Activated CD8-positive, alpha-beta T cell treated with anti-CD3 and anti-CD28 coated beads for 36 hours (primary cell): ENCODE data around the gene ATP2A1. TPM values are rescaled to one million over a fixed set of nuclear protein-coding genes. Genes with fewer than 3 reads are reported as not detected.
"Not testable (repeated sequence)": the region's sequence is repeated elsewhere in the genome, so short reads cannot be mapped to it uniquely, and the experiment has no call there.

Experiments
- ATAC-seq: fragments of 200-7000 bp; cut with Tn5 transposase; one replicate; pipeline ENCODE4 v1.10.0; 2021; ENCODE audit warnings: mild to moderate bottlenecking, moderate library complexity
- CTCF ChIA-PET: fragments of 350-600 bp; sonication (Branson Sonifier 250); formaldehyde crosslinking; loops from one replicate; lab custom pipeline; 2021; ENCODE audit warnings: antibody characterized with exemption; lab: Charles Lee
- POLR2A ChIA-PET: fragments of 350-600 bp; sonication (Branson Sonifier 250); formaldehyde crosslinking; loops from one replicate; lab custom pipeline; 2021; ENCODE audit warnings: antibody characterized with exemption; lab: Charles Lee
- DNase-seq: peaks from one replicate; pipeline ENCODE4 v3.0.0-alpha.2; 2020
- H3K27ac Mint-ChIP-seq: one replicate; pipeline ENCODE4 v1.8.0; 2021; ENCODE audit warnings: mild to moderate bottlenecking, mixed read lengths
- H3K27me3 Mint-ChIP-seq: one replicate; pipeline ENCODE4 v1.8.0; 2021; ENCODE audit warnings: mixed read lengths
- H3K36me3 Mint-ChIP-seq: one replicate; pipeline ENCODE4 v1.8.0; 2021; ENCODE audit warnings: low read depth, mixed read lengths
- H3K4me1 Mint-ChIP-seq: one replicate; pipeline ENCODE4 v1.8.0; 2021; ENCODE audit warnings: low read depth, mixed read lengths
- H3K4me3 Mint-ChIP-seq: one replicate; pipeline ENCODE4 v1.8.0; 2021; ENCODE audit warnings: mild to moderate bottlenecking, moderate library complexity, mixed read lengths
- H3K9me3 Mint-ChIP-seq: one replicate; pipeline ENCODE4 v1.8.0; 2021; ENCODE audit warnings: mixed read lengths
- intact Hi-C: fragments of 100-400 bp; cut with micrococcal nuclease; formaldehyde crosslinking; loops from one replicate; pipeline ENCODE4 v1.10.0; 2022
- total RNA-seq, 2 experiments: library from RNA; stranded (reverse); gene quantifications; one replicate each; pipeline ENCODE4 v1.2.3, GENCODE V29; 2021
- TF ChIP-seq, protein P1 (sequence below): fragments of 200-600 bp; IDR thresholded peaks from one replicate; pipeline ENCODE4 v1.8.0; 2022; ENCODE audit warnings: antibody characterized with exemption, mild to moderate bottlenecking

The ATP2A1 gene
- total RNA-seq, 2 experiments from 2014 or later, result 2.1 to 2.5 TPM

DNA sequence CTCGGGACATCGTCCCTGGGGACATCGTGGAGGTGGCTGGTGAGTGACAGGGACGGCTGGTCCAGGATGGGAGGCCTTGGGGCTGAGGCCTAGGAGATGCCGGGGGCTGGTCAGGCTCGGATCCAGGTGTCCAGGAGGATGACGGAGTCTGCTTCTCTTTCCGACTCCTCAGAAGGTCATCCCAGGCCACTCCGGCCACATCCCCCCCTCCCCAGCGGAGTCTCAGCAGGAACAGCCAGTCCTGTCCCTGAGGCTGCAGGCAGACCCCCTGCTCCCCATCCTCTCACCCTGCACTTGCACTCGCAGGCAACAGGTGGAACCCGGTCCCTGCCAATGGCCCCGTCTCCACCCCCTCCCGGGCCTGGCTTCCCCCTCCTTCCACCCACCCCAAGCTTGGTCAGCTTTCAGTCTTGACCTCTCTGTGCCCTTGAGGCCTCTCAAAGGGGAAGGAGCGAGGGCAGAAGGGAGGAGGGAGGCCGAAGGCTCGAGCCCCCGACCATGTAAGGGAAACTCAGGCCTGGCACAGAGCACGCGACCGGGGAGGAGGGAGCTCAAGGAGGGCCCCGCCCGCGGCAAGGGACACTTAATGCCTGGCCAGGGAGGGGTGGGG is 4.4 kb downstream of the ATP2A1 start:
- ChIA-PET CTCF (no interaction called here), POLR2A (no interaction called here)
- no peak for ATAC-seq
- Mint-ChIP-seq H3K9me3 (no peaks in the 10 kb centered on the region), H3K36me3 (no peaks in the 10 kb centered on the region), H3K27ac (no peak overlapping the region), H3K4me1 (peaks cover 18% of the 10 kb centered on the region), H3K4me3 (no peak overlapping the region), H3K27me3 (peaks cover 10% of the 10 kb centered on the region)
- DNase-seq, result no peak
- intact Hi-C loops, result no loop called here
- TF ChIP-seq, protein P1, sequence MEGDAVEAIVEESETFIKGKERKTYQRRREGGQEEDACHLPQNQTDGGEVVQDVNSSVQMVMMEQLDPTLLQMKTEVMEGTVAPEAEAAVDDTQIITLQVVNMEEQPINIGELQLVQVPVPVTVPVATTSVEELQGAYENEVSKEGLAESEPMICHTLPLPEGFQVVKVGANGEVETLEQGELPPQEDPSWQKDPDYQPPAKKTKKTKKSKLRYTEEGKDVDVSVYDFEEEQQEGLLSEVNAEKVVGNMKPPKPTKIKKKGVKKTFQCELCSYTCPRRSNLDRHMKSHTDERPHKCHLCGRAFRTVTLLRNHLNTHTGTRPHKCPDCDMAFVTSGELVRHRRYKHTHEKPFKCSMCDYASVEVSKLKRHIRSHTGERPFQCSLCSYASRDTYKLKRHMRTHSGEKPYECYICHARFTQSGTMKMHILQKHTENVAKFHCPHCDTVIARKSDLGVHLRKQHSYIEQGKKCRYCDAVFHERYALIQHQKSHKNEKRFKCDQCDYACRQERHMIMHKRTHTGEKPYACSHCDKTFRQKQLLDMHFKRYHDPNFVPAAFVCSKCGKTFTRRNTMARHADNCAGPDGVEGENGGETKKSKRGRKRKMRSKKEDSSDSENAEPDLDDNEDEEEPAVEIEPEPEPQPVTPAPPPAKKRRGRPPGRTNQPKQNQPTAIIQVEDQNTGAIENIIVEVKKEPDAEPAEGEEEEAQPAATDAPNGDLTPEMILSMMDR, result no peak

DNA sequence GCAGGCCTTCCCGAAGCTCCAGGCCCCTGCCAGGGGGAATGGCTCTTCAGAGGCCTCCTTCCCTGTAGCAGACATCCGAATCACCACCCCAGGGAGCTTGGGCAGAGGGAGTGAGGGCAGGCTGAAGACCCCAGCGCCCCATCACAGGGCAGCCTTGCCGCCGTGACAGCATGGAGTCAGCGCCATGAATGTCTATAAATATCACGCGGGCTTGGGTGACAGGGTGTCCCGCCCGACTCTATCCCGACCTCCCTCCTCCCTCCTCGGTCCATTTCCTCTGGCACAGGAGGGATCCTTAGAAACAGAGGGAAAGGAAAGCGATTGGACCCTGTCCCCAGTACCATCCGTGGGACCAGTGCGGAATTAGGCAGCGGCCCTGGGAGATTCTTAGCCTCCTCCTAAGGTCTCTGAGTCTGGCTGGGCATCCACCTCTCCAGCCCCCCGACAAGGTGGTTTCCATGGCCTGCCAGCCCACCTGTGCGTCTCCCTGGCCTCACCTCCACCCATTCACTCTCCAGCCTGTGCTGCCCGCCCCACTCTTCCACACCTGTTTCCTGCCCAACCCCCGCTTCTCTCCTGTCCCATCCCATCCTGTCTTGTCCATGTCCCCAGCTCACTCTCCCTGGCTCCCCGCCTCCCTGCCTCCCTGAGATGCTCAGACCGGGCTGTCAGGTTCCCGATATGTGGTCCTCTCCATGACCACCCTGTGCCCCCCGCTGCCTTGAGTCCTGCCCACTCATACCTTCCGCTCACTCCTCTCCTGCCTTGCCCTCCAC is 5.1 kb downstream of the ATP2A1 start:
- Mint-ChIP-seq H3K9me3 (no peaks in the 10 kb centered on the region), H3K4me1 (peaks cover 14% of the 10 kb centered on the region), H3K27me3 (peaks cover 10% of the 10 kb centered on the region), H3K4me3 (no peak overlapping the region), H3K36me3 (no peaks in the 10 kb centered on the region), H3K27ac (no peak overlapping the region)
- ChIA-PET CTCF (no interaction called here), POLR2A (interaction anchor here (1.5 kb wide), 1 partner anchor 21 kb away, joined by 4 read pairs; no protein-coding TSS in a partner anchor)
- DNase-seq (no peak), ATAC-seq (no peak)
- intact Hi-C loops, result no loop called here
- TF ChIP-seq, protein P1, result no peak

DNA sequence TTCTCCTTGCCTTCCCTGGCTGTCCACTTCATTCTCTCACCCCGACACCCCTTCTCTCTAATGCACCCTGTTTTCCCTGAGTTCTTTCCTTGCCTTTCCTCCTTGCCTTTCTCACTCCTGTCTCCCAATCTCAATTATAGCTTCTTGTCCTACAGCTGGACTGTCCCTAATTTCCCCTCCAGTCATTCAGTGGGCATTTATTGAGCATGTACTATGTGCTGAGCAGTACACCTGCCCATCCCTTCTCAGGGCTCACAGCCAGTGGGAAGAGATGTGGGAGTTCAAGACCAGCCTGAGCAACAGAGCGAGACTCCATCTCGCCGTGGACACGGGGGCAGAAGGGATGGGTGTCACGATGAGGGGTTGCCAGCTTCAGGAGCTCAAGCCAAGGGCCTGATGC is 5.8 kb downstream of the ATP2A1 start:
- Mint-ChIP-seq H3K9me3 (no peaks in the 10 kb centered on the region), H3K27ac (no peak overlapping the region), H3K4me3 (no peak overlapping the region), H3K4me1 (peaks cover 9% of the 10 kb centered on the region), H3K36me3 (no peaks in the 10 kb centered on the region), H3K27me3 (peaks cover 10% of the 10 kb centered on the region)
- TF ChIP-seq, protein P1, result no peak
- DNase-seq (no peak), ATAC-seq (no peak)
- POLR2A ChIA-PET, result interaction anchor here (1.5 kb wide), 1 partner anchor 22 kb away, joined by 4 read pairs; no protein-coding TSS in a partner anchor
- CTCF ChIA-PET, result no interaction called here
- intact Hi-C loops, result no loop called here

DNA sequence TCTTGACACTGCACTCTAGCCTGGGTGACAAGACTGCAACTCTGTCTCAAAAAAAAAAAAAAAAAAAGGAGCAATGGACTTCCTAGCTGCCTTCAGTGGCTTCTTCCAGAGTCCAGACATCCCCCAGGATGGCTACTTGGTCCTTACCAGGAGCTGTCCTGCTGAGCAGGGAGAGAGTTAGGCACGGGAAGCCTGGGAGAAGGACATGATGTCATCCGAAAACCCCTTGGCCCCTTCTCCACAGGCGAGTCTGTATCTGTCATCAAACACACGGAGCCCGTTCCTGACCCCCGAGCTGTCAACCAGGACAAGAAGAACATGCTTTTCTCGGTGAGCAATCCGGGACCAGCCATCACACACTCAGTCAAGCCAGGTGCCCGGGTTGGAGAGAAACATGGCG is 8.7 kb downstream of the ATP2A1 start:
- peaks cover 1% of the 10 kb centered on the region for H3K27me3 Mint-ChIP-seq
- H3K4me1 Mint-ChIP-seq, result no peaks in the 10 kb centered on the region
- no peak overlapping the region for H3K27ac Mint-ChIP-seq
- CTCF ChIA-PET, result no interaction called here
- POLR2A ChIA-PET, result no interaction called here
- TF ChIP-seq, protein P1, result no peak
- intact Hi-C loops, result no loop called here
- H3K36me3 Mint-ChIP-seq, result no peaks in the 10 kb centered on the region
- H3K9me3 Mint-ChIP-seq, result no peaks in the 10 kb centered on the region
- ATAC-seq (no peak), DNase-seq (no peak)
- H3K4me3 Mint-ChIP-seq, result no peak overlapping the region

DNA sequence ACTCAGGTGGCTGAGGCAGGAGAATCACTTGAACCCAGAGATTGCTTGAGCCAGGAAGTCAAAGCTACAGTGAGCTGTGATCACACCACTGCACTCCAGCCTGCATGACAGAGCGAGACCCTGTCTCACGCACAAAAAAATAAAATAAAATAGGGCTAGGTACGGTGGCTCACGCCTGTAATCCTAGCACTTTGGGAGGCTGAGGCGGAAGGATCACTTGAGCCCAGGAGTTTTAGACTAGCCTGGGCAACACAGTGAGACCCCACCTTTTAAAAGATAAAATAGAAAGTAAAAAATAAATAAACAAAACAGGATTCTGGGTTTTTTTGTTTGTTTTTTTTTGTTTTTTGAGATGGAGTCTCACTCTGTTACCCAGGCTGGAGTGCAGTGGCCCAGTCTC is 12.1 kb downstream of the ATP2A1 start:
- CTCF ChIA-PET, result interaction anchor here (1.3 kb wide), 1 partner anchor 55 kb away, joined by 3 read pairs; no protein-coding TSS in a partner anchor
- ATAC-seq, H3K9me3 Mint-ChIP-seq, H3K36me3 Mint-ChIP-seq, H3K4me1 Mint-ChIP-seq, H3K27me3 Mint-ChIP-seq, H3K27ac Mint-ChIP-seq, DNase-seq, H3K4me3 Mint-ChIP-seq, intact Hi-C loops: not testable (repeated sequence)
- POLR2A ChIA-PET, result interaction anchor here (0.7 kb wide), 1 partner anchor 10 kb away, joined by 3 read pairs; no protein-coding TSS in a partner anchor
